SIG-M5 treated with dmso at 0.1 percent for 504 hours (cell line): Measurements from ENCODE around the gene MAGEB3.
"Not testable (repeated sequence)": the region's sequence is repeated elsewhere in the genome, so short reads cannot be mapped to it uniquely, and the experiment has no call there.

Experiments used
- DNase-seq: peaks from one replicate; lab custom pipeline; 2025; ENCODE audit not compliant: unreplicated experiment; lab: John Stamatoyannopoulos, UW

The MAGEB3 gene, protein sequence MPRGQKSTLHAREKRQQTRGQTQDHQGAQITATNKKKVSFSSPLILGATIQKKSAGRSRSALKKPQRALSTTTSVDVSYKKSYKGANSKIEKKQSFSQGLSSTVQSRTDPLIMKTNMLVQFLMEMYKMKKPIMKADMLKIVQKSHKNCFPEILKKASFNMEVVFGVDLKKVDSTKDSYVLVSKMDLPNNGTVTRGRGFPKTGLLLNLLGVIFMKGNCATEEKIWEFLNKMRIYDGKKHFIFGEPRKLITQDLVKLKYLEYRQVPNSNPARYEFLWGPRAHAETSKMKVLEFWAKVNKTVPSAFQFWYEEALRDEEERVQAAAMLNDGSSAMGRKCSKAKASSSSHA

GRCh38 chrX:30230395-30230794 lies at the start of gene MAGEB3:
Gene MAGEB3 (plus strand): TSS chrX:30230657. CDS start chrX:30235925, 5,268 bp downstream.
- no peak for DNase-seq

DNA sequence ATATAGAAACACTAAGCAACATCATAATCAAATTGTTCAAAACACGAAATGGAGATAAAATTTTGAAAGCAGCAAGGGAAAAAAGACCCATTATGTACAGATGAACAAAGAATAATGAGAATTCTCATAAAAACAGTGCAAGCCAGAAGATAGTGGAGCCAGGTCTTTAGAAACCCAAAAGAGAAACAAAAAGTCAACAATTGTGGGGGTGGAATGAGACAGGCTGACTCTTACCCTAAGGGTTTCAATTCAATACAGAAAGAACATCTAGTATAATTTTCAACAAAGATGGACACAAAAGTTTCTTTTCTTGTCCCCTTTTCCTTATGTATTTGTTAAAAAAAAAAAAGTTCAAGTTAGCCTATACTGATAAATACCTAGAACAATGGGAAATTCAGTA lies 49.1 kb upstream of the MAGEB3 start:
- DNase-seq, result no peak

DNA sequence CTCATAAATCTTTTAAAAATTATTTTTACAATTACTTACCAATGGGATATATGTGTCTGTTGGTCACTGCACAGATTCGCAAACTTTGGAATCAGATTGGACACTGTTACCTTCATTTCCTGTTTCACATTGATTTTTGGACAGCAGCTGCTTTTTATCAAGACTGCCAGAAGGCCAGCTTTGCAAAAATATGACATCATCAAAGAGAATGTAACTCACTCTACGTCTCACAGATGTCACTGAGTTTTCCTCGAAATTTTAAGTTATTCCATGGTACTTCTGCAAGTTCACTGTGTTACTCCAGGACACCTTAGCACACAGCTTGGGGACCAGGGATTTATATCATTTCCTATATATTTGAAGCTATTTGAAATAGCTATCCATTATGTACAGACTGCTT lies 46.9 kb upstream of the MAGEB3 start:
- no peak for DNase-seq

DNA sequence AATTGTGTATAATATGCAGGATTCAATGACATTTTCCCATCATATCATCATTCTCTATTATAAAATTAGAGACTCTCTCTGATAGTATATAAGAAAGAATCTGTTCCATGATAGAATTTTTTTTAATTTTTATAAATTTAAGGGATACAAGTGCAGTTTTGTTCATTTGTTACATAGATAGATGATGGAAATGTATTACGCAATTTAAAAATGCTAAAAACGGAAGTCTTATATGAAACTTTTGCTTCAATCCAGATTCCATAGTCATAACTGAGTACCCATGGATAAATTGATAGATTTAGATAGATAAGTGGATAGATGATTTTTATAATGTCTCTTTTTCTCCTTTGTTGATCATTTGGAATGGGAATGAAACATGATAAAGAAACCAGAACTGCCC lies 40.0 kb upstream of the MAGEB3 start:
- no peak for DNase-seq

DNA sequence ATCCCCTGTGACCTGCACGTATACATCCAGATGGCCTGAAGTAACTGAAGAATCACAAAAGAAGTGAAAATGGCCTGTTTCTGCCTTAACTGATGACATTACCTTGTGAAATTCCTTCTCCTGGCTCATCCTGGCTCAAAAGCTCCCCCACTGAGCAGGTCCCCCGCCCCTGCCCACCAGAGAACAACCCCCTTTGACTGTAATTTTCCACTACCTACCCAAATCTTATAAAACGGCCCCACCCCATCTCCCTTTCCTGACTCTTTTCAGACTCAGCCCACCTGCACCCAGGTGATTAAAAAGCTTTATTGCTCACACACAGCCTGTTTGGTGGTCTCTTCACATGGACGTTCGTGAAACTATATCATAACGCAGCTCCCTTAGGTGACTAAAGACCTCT lies 36.5 kb upstream of the MAGEB3 start:
- DNase-seq, result not testable (repeated sequence)

DNA sequence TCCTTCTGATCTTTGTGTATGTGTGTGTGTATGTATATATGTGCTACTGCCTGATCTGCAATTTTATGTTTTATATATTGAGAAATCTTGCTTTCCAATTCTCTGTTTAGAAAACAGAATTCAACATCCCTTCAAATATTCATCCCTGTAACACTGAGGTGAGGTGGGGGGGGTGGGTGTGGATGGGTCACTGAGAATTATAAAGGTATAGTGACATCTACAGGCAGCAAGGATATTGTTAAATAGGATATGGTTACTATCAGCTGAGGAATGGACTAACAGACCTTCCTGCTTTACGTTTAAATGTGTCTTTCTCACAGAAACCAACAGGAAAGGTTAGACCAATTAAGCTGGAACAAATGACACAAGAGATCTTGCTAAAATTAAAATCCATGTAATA lies 34.1 kb upstream of the MAGEB3 start:
- DNase-seq, result peak; percentile 25

DNA sequence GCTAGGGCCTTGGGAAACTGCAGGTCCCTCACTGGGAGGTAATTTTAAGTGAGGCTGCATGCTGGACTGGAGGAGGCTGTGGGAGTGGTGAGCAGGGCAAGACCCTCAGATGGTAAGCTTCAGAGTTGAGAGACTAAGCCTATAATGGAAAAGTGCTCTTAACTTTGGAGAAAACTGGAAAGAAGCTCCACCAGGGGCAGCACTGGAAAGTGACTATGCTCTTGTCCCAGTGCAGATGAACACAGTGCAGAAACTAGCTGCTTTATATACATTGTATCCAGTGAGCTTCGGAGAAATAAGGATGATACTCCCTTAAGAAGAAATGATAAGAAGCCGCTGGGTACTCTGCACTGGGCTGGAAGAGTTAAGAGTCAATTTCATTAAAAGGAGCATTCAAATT lies 18.3 kb upstream of the MAGEB3 start:
- no peak for DNase-seq

DNA sequence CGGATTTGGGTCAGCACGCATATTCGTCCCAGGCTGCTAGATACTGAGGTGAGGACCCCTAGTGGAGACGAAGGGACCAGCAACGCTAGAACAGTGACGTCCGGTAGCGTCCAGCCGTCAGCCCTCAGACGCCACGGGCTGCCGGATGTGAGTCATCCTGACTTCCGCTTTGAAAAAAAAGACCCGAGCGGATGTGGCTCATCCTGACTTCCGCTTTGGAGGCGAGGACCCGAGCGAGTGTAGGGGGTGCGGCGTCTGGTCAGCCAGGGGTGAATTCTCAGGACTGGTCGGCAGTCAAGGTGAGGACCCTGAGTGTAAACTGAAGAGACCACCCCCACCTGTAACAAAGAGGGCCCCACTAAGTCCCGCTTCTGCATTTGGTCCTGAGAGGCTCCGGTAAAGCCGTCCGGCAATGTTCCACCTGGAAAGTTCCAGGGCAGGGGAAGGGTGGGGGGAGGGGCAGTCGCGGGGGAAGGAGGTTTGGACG lies 15.1 kb upstream of the MAGEB3 start, which contains the start of gene MAGEB2:
MAGEB2 (plus strand) TSS at position 207 of the 487 bp plus-strand sequence. CDS start 3,018 bp downstream, outside the sequence.
- no peak for DNase-seq

GRCh38 chrX:30217465-30217864 lies 13.0 kb upstream of the MAGEB3 start:
- DNase-seq, result no peak

- DNase-seq, result no peak
Measured at GRCh38 chrX:30219372-30219771, 11.1 kb upstream of the MAGEB3 start.

- DNase-seq, result no peak
Measured at GRCh38 chrX:30220661-30221060, 9.8 kb upstream of the MAGEB3 start.

DNA sequence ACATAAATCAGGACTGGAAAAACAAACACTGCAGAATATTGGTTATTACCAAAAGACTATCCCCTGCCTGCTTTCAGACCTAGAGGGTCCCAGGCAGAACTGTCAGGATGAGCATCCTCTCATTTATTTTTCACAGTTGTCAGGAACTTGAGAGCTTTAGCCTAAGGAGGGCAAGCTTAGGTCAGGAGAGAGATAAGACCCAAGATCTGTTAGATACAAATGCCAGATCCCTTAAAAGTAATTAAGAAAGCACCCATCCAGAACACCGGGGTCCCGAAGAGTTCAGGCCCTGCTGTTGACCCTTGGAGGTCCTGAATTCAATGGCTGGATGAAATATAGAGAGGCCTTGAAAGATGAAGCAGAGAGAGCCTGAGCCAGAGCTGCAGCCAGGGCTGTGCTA lies 5.9 kb upstream of the MAGEB3 start:
- DNase-seq, result no peak

GRCh38 chrX:30228526-30228925 lies 1.9 kb upstream of the MAGEB3 start:
- no peak for DNase-seq

GRCh38 chrX:30241724-30242415 lies 11.4 kb downstream of the MAGEB3 start, which contains the start of gene MAGEB4:
Gene MAGEB4 (plus strand): TSS chrX:30242000. CDS start chrX:30242136, 136 bp downstream.
- no peak for DNase-seq

GRCh38 chrX:30246769-30247489 lies 16.5 kb downstream of the MAGEB3 start, which contains the start of gene MAGEB1:
Gene MAGEB1 (plus strand): TSS chrX:30247146. CDS start chrX:30250494, 3,348 bp downstream.
- no peak for DNase-seq

DNA sequence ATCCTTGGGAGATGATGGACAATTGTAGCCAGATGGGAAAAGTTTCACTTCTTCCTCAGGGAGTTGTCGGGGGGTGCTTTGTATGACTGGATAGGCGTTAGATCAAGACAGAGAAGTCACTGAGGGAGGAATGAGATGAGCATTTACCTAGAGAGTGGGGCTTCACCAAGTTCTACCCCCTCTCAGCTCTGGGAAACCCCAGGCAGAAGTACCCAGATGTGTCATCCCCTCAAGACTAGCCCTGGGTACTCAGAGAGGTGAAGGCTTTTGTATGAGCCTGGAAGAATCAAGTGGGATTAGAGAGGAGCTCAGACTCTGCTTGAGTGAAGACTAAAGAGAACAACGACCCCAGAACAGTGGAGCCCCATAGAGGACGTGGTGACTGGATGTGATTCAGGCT lies 18.4 kb downstream of the MAGEB3 start:
- DNase-seq, result no peak

- no peak for DNase-seq
Measured at GRCh38 chrX:30253257-30253656, 22.8 kb downstream of the MAGEB3 start.

DNA sequence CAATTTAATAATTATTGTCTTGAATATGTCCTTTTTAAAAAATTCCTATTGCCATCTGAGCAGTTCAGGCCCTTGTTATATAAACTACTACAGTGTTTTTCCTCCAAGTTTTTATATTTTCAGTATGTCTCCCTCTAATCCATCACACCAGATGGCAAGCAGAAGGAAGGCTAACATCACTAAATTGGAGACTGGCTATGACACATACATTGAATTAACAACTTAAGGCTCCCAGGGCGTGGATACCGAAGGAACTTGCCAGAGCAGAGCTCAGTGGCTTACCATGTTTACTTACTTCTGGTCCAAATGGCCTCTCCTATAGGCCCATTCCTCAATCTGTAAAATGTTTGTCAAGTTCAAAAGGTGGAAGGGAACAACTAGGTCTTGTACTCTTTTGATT lies 29.5 kb downstream of the MAGEB3 start:
- DNase-seq, result no peak

GRCh38 chrX:30261012-30261411 lies 30.6 kb downstream of the MAGEB3 start:
- DNase-seq, result no peak

DNA sequence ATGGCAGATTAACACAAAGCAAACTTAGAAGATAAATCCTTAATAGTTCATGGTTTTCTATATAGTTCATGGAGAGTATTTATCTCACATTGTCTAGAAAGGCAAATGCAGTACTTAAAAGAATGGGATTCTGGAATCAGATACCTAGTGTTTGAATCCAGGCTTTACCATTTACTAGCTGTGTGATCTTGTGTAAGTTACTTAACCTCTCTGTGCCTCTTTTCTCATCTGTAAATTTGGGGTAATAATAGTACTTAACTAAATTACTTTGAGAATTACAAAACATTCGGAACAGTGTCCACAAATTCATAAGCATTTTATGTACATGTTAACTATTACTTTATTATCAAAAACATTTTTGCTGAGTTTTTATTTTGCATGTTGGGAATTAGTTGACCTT lies 32.3 kb downstream of the MAGEB3 start:
- no peak for DNase-seq

DNA sequence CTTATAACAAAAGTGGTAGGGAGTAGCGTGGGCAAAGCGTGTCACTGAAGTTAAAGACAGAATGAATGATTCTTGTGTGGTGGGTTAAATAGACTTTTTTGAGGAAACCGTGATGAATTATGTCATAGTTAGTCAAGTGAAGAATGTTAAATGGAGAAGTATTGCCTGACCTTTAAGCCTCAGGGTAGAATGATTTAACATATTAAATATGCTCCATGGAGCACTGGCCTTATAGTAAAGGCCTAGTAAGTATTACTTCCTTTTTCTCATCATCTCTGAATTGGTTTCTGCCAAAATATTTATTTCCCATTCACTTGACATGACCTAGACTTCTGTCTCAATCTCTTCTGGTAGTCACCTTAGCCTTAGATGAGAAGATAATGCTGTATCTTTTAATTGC lies 40.2 kb downstream of the MAGEB3 start:
- no peak for DNase-seq
